ENCODE results near the gene NGEF. TPM values are rescaled to one million over a fixed set of nuclear protein-coding genes. Genes with fewer than 3 reads are reported as not detected.

Gene NGEF
- polyA plus RNA-seq, 1 experiment: 0.10 TPM

GRCh38 chr2:233017947-233018346, 4.9 kb upstream of the NGEF start:
- Histone ChIP-seq H3K9me3 (ENCODE audit: control insufficient read depth, insufficient read depth, low read length) (no peaks in the 10 kb centered on the region), H3K27ac (ENCODE audit: low read depth, low read length) (no peak overlapping the region), H3K4me3 (ENCODE audit: low read depth, low read length) (no peak overlapping the region), H3K27me3 (ENCODE audit: control insufficient read depth, insufficient read depth, low read length) (peaks cover 5% of the 10 kb centered on the region)
- TF ChIP-seq CTCF (IDR thresholded peaks at IDR 0.05; ENCODE audit: low read depth, low read length): no peak
- ChIA-PET POLR2A (no interaction called here), CTCF (interaction anchor here (1.5 kb wide), 1 partner anchor 11 kb away, joined by 4 read pairs; no protein-coding TSS in a partner anchor)
- no peak for DNase-seq (ENCODE audit: low read depth, low spot score)

- no peak overlapping the region for H3K4me3 ChIP-seq (ENCODE audit: low read depth, low read length)
- no peak overlapping the region for H3K27ac ChIP-seq (ENCODE audit: low read depth, low read length)
- TF ChIP-seq CTCF (IDR thresholded peaks at IDR 0.05; ENCODE audit: low read depth, low read length): no peak
- no peak for DNase-seq (ENCODE audit: low read depth, low spot score)
- POLR2A ChIA-PET: no interaction called here
- H3K27me3 ChIP-seq (ENCODE audit: control insufficient read depth, insufficient read depth, low read length): peaks cover 5% of the 10 kb centered on the region
- CTCF ChIA-PET: no interaction called here
- H3K9me3 ChIP-seq (ENCODE audit: control insufficient read depth, insufficient read depth, low read length): no peaks in the 10 kb centered on the region
Measured at GRCh38 chr2:233015019-233015645, 2.1 kb upstream of the NGEF start.

GRCh38 chr2:233013650-233014049, 594 bp upstream of the NGEF start:
- Histone ChIP-seq H3K9me3 (ENCODE audit: control insufficient read depth, insufficient read depth, low read length) (no peaks in the 10 kb centered on the region), H3K4me3 (ENCODE audit: low read depth, low read length) (no peak overlapping the region), H3K27me3 (ENCODE audit: control insufficient read depth, insufficient read depth, low read length) (peaks cover 5% of the 10 kb centered on the region), H3K27ac (ENCODE audit: low read depth, low read length) (no peak overlapping the region)
- POLR2A ChIA-PET: interaction anchor here (0.7 kb wide), 1 partner anchor 127 kb away, joined by 3 read pairs; no protein-coding TSS in a partner anchor
- CTCF ChIA-PET: no interaction called here
- no peak for TF ChIP-seq CTCF (IDR thresholded peaks at IDR 0.05; ENCODE audit: low read depth, low read length)
- no peak for DNase-seq (ENCODE audit: low read depth, low spot score)

- TF ChIP-seq CTCF (IDR thresholded peaks at IDR 0.05; ENCODE audit: low read depth, low read length): no peak
- no peak for DNase-seq (ENCODE audit: low read depth, low spot score)
- Histone ChIP-seq H3K4me3 (ENCODE audit: low read depth, low read length) (no peak overlapping the region), H3K9me3 (ENCODE audit: control insufficient read depth, insufficient read depth, low read length) (no peaks in the 10 kb centered on the region), H3K27ac (ENCODE audit: low read depth, low read length) (no peak overlapping the region), H3K27me3 (ENCODE audit: control insufficient read depth, insufficient read depth, low read length) (peaks cover 13% of the 10 kb centered on the region)
- ChIA-PET POLR2A (no interaction called here), CTCF (no interaction called here)
Measured at GRCh38 chr2:233012301-233012971, 620 bp downstream of the NGEF start.

- H3K27me3 ChIP-seq (ENCODE audit: control insufficient read depth, insufficient read depth, low read length): peaks cover 17% of the 10 kb centered on the region
- TF ChIP-seq CTCF (IDR thresholded peaks at IDR 0.05; ENCODE audit: low read depth, low read length): no peak
- POLR2A ChIA-PET: no interaction called here
- CTCF ChIA-PET: interaction anchor here (1.3 kb wide), 1 partner anchor 43 kb away, joined by 5 read pairs; no protein-coding TSS in a partner anchor
- DNase-seq (ENCODE audit: low read depth, low spot score): no peak
- no peak overlapping the region for H3K4me3 ChIP-seq (ENCODE audit: low read depth, low read length)
- no peaks in the 10 kb centered on the region for H3K9me3 ChIP-seq (ENCODE audit: control insufficient read depth, insufficient read depth, low read length)
- no peak overlapping the region for H3K27ac ChIP-seq (ENCODE audit: low read depth, low read length)
Measured at GRCh38 chr2:233011702-233012131, 1.3 kb downstream of the NGEF start.

All from AG04450 (cell line).